Stimulated activated CD4-positive, alpha-beta T cell treated with anti-CD3 and anti-CD28 coated beads, Interleukin-2, amount 100 ng/mL, for 48 hours (primary cell): ENCODE measurements around the gene CDCA8.
"Not testable (repeated sequence)": the region's sequence is repeated elsewhere in the genome, so short reads cannot be mapped to it uniquely, and the experiment has no call there.

Experiments
- DNase-seq, 2 donors: peaks; one replicate each; pipeline ENCODE4 v3.0.0-alpha.2; 2020

Gene CDCA8

GRCh38 chr1:37676281-37677142, 15.8 kb upstream of the CDCA8 start:
- no peak for DNase-seq

GRCh38 chr1:37677143-37677439, 15.2 kb upstream of the CDCA8 start:
- no peak for DNase-seq

- DNase-seq: no peak
Observed at GRCh38 chr1:37677808-37678207, 14.5 kb upstream of the CDCA8 start.

- no peak for DNase-seq
Observed at GRCh38 chr1:37680933-37681332, 11.4 kb upstream of the CDCA8 start.

- DNase-seq: peak; percentile 79 to 82
Observed at GRCh38 chr1:37682334-37682987, 9.9 kb upstream of the CDCA8 start.

GRCh38 chr1:37684182-37684581, 8.1 kb upstream of the CDCA8 start:
- DNase-seq: not testable (repeated sequence)

- DNase-seq: no peak
Observed at GRCh38 chr1:37685722-37686121, 6.6 kb upstream of the CDCA8 start.

- DNase-seq: not testable (repeated sequence)
Observed at GRCh38 chr1:37687764-37688163, 4.6 kb upstream of the CDCA8 start.

GRCh38 chr1:37688926-37689325, 3.4 kb upstream of the CDCA8 start:
- DNase-seq: no peak

- DNase-seq: peak; percentile 9 to 15
Observed at GRCh38 chr1:37691497-37692077, 729 bp upstream of the CDCA8 start.

- peak in 1 of 2 donors; percentile 11 for DNase-seq
Observed at GRCh38 chr1:37692834-37693175, 489 bp downstream of the CDCA8 start.

GRCh38 chr1:37697090-37697489, 4.8 kb downstream of the CDCA8 start:
- DNase-seq: no peak

- DNase-seq: no peak
Observed at GRCh38 chr1:37697737-37698136, 5.4 kb downstream of the CDCA8 start.

GRCh38 chr1:37699147-37699546, 6.8 kb downstream of the CDCA8 start:
- no peak for DNase-seq

- no peak for DNase-seq
Observed at GRCh38 chr1:37701051-37701450, 8.7 kb downstream of the CDCA8 start.

- DNase-seq: no peak
Observed at GRCh38 chr1:37703061-37703460, 10.7 kb downstream of the CDCA8 start.

GRCh38 chr1:37704966-37705365, 12.7 kb downstream of the CDCA8 start:
- DNase-seq: no peak

- no peak for DNase-seq
Observed at GRCh38 chr1:37705399-37705798, 13.1 kb downstream of the CDCA8 start.

GRCh38 chr1:37708471-37708870, 16.2 kb downstream of the CDCA8 start:
- no peak for DNase-seq

GRCh38 chr1:37714226-37714625, 21.9 kb downstream of the CDCA8 start:
- DNase-seq: no peak

- no peak for DNase-seq
Observed at GRCh38 chr1:37714689-37715088, 22.4 kb downstream of the CDCA8 start.

GRCh38 chr1:37716321-37716720, 24.0 kb downstream of the CDCA8 start:
- no peak for DNase-seq

- no peak for DNase-seq
Observed at GRCh38 chr1:37717631-37718030, 25.3 kb downstream of the CDCA8 start.

- DNase-seq: no peak
Observed at GRCh38 chr1:37718181-37718900, 26.0 kb downstream of the CDCA8 start.
